WTC11 (cell line): ENCODE data around the gene CKB. TPM values are rescaled to one million over a fixed set of nuclear protein-coding genes. Genes with fewer than 3 reads are reported as not detected.

Source experiments
- ATAC-seq: fragments of 200-7000 bp; cut with Tn5 transposase; 2 replicates; pipeline ENCODE4 v1.10.0; 2021; ENCODE audit warnings: mild to moderate bottlenecking, moderate library complexity
- CTCF ChIA-PET: fragments of 300-600 bp; sonication (Branson Sonifier 250); formaldehyde crosslinking; loops from one replicate; lab custom pipeline; 2021; ENCODE audit warnings: antibody characterized with exemption; lab: Charles Lee
- POLR2A ChIA-PET: fragments of 350-600 bp; sonication (Branson Sonifier 250); formaldehyde crosslinking; loops from one replicate; lab custom pipeline; 2021; ENCODE audit warnings: antibody characterized with exemption; lab: Charles Lee
- DNase-seq: peaks from one replicate; pipeline ENCODE4 v3.0.0; 2021; ENCODE audit warnings: low spot score
- H3K27ac Mint-ChIP-seq: 2 replicates; pipeline ENCODE4 v1.8.0; 2021; ENCODE audit warnings: mixed read lengths
- H3K27me3 Mint-ChIP-seq: 2 replicates; pipeline ENCODE4 v1.8.0; 2021; ENCODE audit warnings: low read depth, mild to moderate bottlenecking, moderate library complexity, mixed read lengths
- H3K36me3 Mint-ChIP-seq: 2 replicates; pipeline ENCODE4 v1.8.0; 2021; ENCODE audit warnings: mixed read lengths
- H3K4me1 Mint-ChIP-seq: 2 replicates; pipeline ENCODE4 v1.8.0; 2022; ENCODE audit warnings: mixed read lengths
- H3K4me3 Mint-ChIP-seq: 2 replicates; pipeline ENCODE4 v1.8.0; 2021; ENCODE audit warnings: mild to moderate bottlenecking, moderate library complexity, mixed read lengths
- H3K9me3 Mint-ChIP-seq: 2 replicates; pipeline ENCODE4 v1.8.0; 2021; ENCODE audit warnings: mixed read lengths
- ATF1 ChIP-seq: sonication (generic); formaldehyde crosslinking; IDR thresholded peaks from 2 replicates; pipeline ENCODE4 v1.8.1; 2023; ENCODE audit warnings: mild to moderate bottlenecking, moderate library complexity, missing genetic modification reagents
- CDX4 ChIP-seq: fragments of 250-450 bp; sonication (Bioruptor Pico); IDR thresholded peaks from 2 replicates; pipeline ENCODE4 v1.9.0; 2021; ENCODE audit warnings: moderate library complexity, mild to moderate bottlenecking, inconsistent platforms, borderline replicate concordance
- CREB1 ChIP-seq: sonication (generic); formaldehyde crosslinking; IDR thresholded peaks from 2 replicates; pipeline ENCODE4 v1.8.0; 2023; ENCODE audit warnings: mild to moderate bottlenecking, missing genetic modification reagents
- CTCF ChIP-seq: fragments of 200-600 bp; IDR thresholded peaks from 2 replicates; pipeline ENCODE4 v1.8.0; 2022; ENCODE audit warnings: antibody characterized with exemption
- FOXK1 ChIP-seq: sonication (generic); formaldehyde crosslinking; IDR thresholded peaks from 2 replicates; pipeline ENCODE4 v1.8.0; 2022; ENCODE audit warnings: mild to moderate bottlenecking, moderate library complexity, missing genetic modification reagents
- GRHL2 ChIP-seq: fragments of 250-450 bp; sonication (Bioruptor Pico); IDR thresholded peaks from 2 replicates; pipeline ENCODE4 v1.8.0; 2022; ENCODE audit warnings: mild to moderate bottlenecking, moderate library complexity; ENCODE audit not compliant: insufficient replicate concordance, severe bottlenecking
- GTF2I ChIP-seq: fragments of 250-450 bp; sonication (Bioruptor Pico); conservative IDR thresholded peaks from 2 replicates; pipeline ENCODE4 v1.4.0; 2021; ENCODE audit warnings: mild to moderate bottlenecking
- JUN ChIP-seq: sonication (generic); formaldehyde crosslinking; IDR thresholded peaks from 2 replicates; pipeline ENCODE4 v1.8.0; 2023; ENCODE audit warnings: mild to moderate bottlenecking, missing genetic modification reagents
- MYBL2 ChIP-seq: sonication (generic); formaldehyde crosslinking; IDR thresholded peaks from 2 replicates; pipeline ENCODE4 v1.8.1; 2023; ENCODE audit warnings: mild to moderate bottlenecking, moderate library complexity, missing genetic modification reagents
- PRDM15 ChIP-seq: sonication (generic); formaldehyde crosslinking; IDR thresholded peaks from 2 replicates; pipeline ENCODE4 v1.8.0; 2022; ENCODE audit warnings: missing genetic modification reagents
- SOX15 ChIP-seq: fragments of 250-450 bp; sonication (Bioruptor Pico); IDR thresholded peaks from 2 replicates; pipeline ENCODE4 v1.9.0; 2021; ENCODE audit warnings: mild to moderate bottlenecking
- STAT6 ChIP-seq: sonication (generic); formaldehyde crosslinking; conservative IDR thresholded peaks from 2 replicates; pipeline ENCODE4 v1.8.1; 2023; ENCODE audit warnings: mild to moderate bottlenecking, low read depth, missing genetic modification reagents, moderate library complexity
- USF2 ChIP-seq: sonication (generic); formaldehyde crosslinking; IDR thresholded peaks from 2 replicates; pipeline ENCODE4 v1.8.1; 2023; ENCODE audit warnings: mild to moderate bottlenecking, missing genetic modification reagents, moderate library complexity
- ZBTB43 ChIP-seq: sonication (generic); formaldehyde crosslinking; IDR thresholded peaks from 2 replicates; pipeline ENCODE4 v1.8.1; 2023; ENCODE audit warnings: mild to moderate bottlenecking, missing genetic modification reagents
- ZNF232 ChIP-seq: sonication (generic); formaldehyde crosslinking; IDR thresholded peaks from 2 replicates; pipeline ENCODE4 v1.8.0; 2022; ENCODE audit warnings: mild to moderate bottlenecking, missing genetic modification reagents
- total RNA-seq: library from RNA; stranded (reverse); gene quantifications from 3 replicates; pipeline ENCODE4 v1.2.3, GENCODE V29; 2021

CKB gene
- total RNA-seq, 1 experiment from 2014 or later = 555 TPM

GRCh38 chr14:103489621-103490020 lies 33.0 kb downstream of the CKB start (continued):
- TF ChIP-seq ZBTB43 (CRISPR knock-in tag) = no peak
- TF ChIP-seq ZNF232 (CRISPR knock-in tag) = no peak
- no peak for TF ChIP-seq CDX4 (CRISPR knock-in tag)
- TF ChIP-seq JUN (CRISPR knock-in tag) = no peak
- TF ChIP-seq GTF2I (CRISPR knock-in tag) = no peak

- peaks cover 18% of the 10 kb centered on the region for H3K36me3 Mint-ChIP-seq
- POLR2A ChIA-PET = no interaction called here
Observed at GRCh38 chr14:103488960-103489359, 33.7 kb downstream of the CKB start.

More at GRCh38 chr14:103488960-103489359, 33.7 kb downstream of the CKB start:
- ATAC-seq (no peak), DNase-seq (no peak)
- CTCF ChIA-PET = interaction anchor here (0.7 to 1.3 kb wide), 3 partner anchors 11 to 30 kb away, joined by 3 to 4 read pairs (median 3); no protein-coding TSS in a partner anchor
- H3K4me3 Mint-ChIP-seq = no peak overlapping the region
- TF ChIP-seq GTF2I (CRISPR knock-in tag) = no peak
- no peak for TF ChIP-seq SOX15 (CRISPR knock-in tag)
- TF ChIP-seq PRDM15 (CRISPR knock-in tag) = no peak
- TF ChIP-seq STAT6 (CRISPR knock-in tag) = no peak
- TF ChIP-seq CREB1 = no peak
- TF ChIP-seq USF2 (CRISPR knock-in tag) = no peak
- TF ChIP-seq MYBL2 = no peak
- TF ChIP-seq ATF1 = no peak
- TF ChIP-seq FOXK1 (CRISPR knock-in tag) = no peak
- no peak for TF ChIP-seq GRHL2 (CRISPR knock-in tag)
- no peak for TF ChIP-seq CTCF
- H3K4me1 Mint-ChIP-seq = no peaks in the 10 kb centered on the region
- peak overlapping the region; percentile 1; the same call in 1 of the 2 replicates for H3K27ac Mint-ChIP-seq
- no peaks in the 10 kb centered on the region for H3K27me3 Mint-ChIP-seq
- H3K9me3 Mint-ChIP-seq = no peaks in the 10 kb centered on the region
